Kidney epithelial cell (primary cell): ENCODE measurements around the gene ADPRHL1. TPM values are rescaled to one million over a fixed set of nuclear protein-coding genes. Genes with fewer than 3 reads are reported as not detected.

Experiments
- DNase-seq: peaks from one replicate; pipeline ENCODE4 v3.0.0-alpha.2; 2010; ENCODE audit warnings: low read depth
- H3K27me3 ChIP-seq: 2 replicates; pipeline ENCODE4 v1.6.0; 2011; ENCODE audit warnings: low read length; ENCODE audit not compliant: control insufficient read depth, insufficient read depth
- H3K36me3 ChIP-seq: 2 replicates; pipeline ENCODE4 v1.5.1; 2011; ENCODE audit warnings: low read length; ENCODE audit not compliant: control insufficient read depth, insufficient read depth
- H3K4me3 ChIP-seq: 2 replicates; pipeline ENCODE4 v1.5.1; 2011; ENCODE audit warnings: low read depth, mild to moderate bottlenecking, control low read depth, low read length
- CTCF ChIP-seq: IDR thresholded peaks from 2 replicates; pipeline ENCODE4 v1.5.1; 2011; ENCODE audit warnings: mild to moderate bottlenecking, moderate library complexity, low read length, control low read depth, inconsistent platforms; ENCODE audit not compliant: insufficient read depth, poor library complexity, severe bottlenecking
- total RNA-seq: library from RNA; depleted of rRNA; stranded (reverse); fragments of >200 nt; gene quantifications from 2 replicates; pipeline ENCODE4 v1.2.3, GENCODE V29; 2015

ADPRHL1 gene
- total RNA-seq, 1 donor from 2014 or later, result 0.84 TPM

GRCh38 chr13:113430378-113431110 lies 22.7 kb downstream of the ADPRHL1 start:
- Histone ChIP-seq H3K4me3 (no peak overlapping the region), H3K27me3 (no peaks in the 10 kb centered on the region), H3K36me3 (no peaks in the 10 kb centered on the region)
- no peak for DNase-seq
- TF ChIP-seq CTCF, result no peak

GRCh38 chr13:113429608-113429985 lies 23.7 kb downstream of the ADPRHL1 start:
- no peak for DNase-seq
- no peak for TF ChIP-seq CTCF
- Histone ChIP-seq H3K36me3 (no peaks in the 10 kb centered on the region), H3K4me3 (no peak overlapping the region), H3K27me3 (no peaks in the 10 kb centered on the region)

- Histone ChIP-seq H3K4me3 (no peak overlapping the region), H3K36me3 (no peaks in the 10 kb centered on the region), H3K27me3 (no peaks in the 10 kb centered on the region)
- no peak for DNase-seq
- no peak for TF ChIP-seq CTCF
These were observed 24.2 kb downstream of the ADPRHL1 start for GRCh38 chr13:113428871-113429607.

- TF ChIP-seq CTCF, result no peak
- no peak for DNase-seq
- Histone ChIP-seq H3K4me3 (no peak overlapping the region), H3K36me3 (no peaks in the 10 kb centered on the region), H3K27me3 (no peaks in the 10 kb centered on the region)
These were observed 24.8 kb downstream of the ADPRHL1 start for GRCh38 chr13:113428469-113428865.

- TF ChIP-seq CTCF, result no peak
- H3K4me3 ChIP-seq, result no peak overlapping the region
- H3K27me3 ChIP-seq, result no peaks in the 10 kb centered on the region
- H3K36me3 ChIP-seq, result no peaks in the 10 kb centered on the region
- DNase-seq, result no peak
These were observed 25.5 kb downstream of the ADPRHL1 start for GRCh38 chr13:113427562-113428468.
